HG03439 (cell line): ENCODE results near the gene C9orf85.
"Not testable (repeated sequence)": the region's sequence is repeated elsewhere in the genome, so short reads cannot be mapped to it uniquely, and the experiment has no call there.

ENCODE experiments used
- ATAC-seq: cut with Tn5 transposase; IDR thresholded peaks from one replicate; pipeline ENCODE4 v1.9.1; 2021; ENCODE audit warnings: mild to moderate bottlenecking, moderate library complexity; ENCODE audit not compliant: unreplicated experiment

The C9orf85 gene

GRCh38 chr9:71911061-71911907 is at the start of gene C9orf85, which contains the start of gene ABHD17B:
Gene C9orf85 (plus strand): TSS chr9:71911639. CDS start chr9:71911735, 96 bp downstream.
Gene ABHD17B (minus strand): TSS chr9:71911193. CDS start chr9:71875080, 36,113 bp downstream.
- ATAC-seq = peak; percentile 94

DNA sequence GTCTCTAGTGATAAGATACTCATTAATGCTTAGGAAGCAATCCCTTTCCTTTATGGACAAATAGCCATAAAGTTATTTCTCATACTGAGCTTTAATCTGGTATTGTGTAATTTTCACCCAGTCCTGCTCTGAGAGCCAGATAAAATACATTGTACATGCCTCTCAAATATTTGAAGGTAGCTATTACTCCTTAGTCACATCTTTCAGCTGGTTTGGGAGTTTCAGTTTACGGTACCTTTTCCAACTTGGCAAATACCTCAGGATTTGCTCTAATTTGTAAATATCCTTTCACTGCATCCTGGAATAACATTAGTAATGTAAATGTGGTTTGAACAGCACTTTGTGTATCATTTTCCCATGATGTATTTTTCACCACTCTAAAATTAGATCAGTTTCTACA is 47.8 kb upstream of the C9orf85 start:
- ATAC-seq = no peak

GRCh38 chr9:71875345-71875744 is 36.1 kb upstream of the C9orf85 start:
- no peak for ATAC-seq

GRCh38 chr9:71876106-71876505 is 35.3 kb upstream of the C9orf85 start:
- no peak for ATAC-seq

GRCh38 chr9:71876829-71877228 is 34.6 kb upstream of the C9orf85 start:
- ATAC-seq = no peak

DNA sequence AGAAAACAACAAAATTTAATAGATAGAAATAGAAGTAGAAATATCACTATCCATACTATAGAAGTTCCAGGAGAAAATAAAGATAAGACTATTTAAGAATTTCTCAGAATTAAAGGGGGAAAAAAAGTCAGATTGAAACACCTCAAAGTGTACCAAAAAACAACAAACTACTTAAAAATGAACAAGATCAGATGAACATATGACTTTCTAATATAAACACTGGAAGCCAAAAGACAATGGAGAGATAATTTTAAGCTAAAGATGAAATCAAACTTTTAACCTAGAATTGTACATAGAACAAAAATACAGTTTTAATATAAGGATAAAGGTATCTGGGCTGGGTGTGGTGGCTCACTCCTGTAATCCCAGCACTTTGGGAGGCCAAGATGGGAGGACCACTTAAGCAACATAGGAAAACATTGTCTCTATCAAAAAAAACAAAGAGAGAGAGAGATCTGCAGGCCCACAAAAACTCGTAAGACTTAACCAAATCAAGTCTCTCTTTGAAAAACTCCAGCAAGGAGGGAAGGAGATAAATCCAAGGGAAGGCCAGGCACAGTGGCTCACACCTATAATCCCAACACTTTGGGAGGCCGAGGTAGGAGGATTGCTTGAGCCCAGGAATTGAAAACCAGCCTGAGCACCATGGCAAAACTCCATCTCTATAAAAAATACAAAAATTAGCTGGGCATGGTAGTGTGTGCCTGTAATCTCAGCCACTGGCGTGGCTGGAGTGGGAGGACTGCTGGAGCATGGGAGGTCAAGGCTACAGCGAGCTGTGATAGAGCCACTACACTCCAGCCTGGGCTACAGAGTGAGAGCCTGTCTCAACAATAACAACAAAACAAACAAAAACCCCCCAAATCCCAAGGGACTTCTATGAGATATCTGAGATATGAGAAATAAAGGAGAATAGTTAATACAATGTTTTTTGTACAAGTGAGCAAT is 32.8 kb upstream of the C9orf85 start:
- ATAC-seq = no peak

GRCh38 chr9:71879644-71880174 is 31.7 kb upstream of the C9orf85 start:
- ATAC-seq = no peak

- ATAC-seq = no peak
Measured at GRCh38 chr9:71884005-71884404, 27.4 kb upstream of the C9orf85 start.

- ATAC-seq = no peak
Measured at GRCh38 chr9:71885467-71885866, 26.0 kb upstream of the C9orf85 start.

- no peak for ATAC-seq
Measured at GRCh38 chr9:71886015-71886414, 25.4 kb upstream of the C9orf85 start.

DNA sequence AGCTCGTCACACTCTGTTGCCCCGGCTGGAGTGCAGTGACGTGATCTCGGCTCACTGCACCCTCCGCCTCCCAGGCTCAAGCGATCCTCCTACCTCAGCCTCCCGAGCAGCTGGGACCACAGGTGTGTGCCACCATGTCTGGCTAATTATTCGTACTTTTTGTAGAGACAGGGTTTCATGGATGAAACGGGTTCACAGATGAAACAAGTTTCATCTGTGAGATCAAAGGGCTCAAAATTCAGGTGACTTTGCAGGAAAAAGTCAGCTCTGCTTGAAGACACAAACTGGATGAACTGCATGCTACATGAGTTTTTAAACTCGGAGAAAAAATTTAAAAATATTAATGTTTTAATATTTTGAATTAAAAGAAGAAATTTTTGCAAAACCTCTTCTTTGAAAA is 24.9 kb upstream of the C9orf85 start:
- ATAC-seq = no peak

DNA sequence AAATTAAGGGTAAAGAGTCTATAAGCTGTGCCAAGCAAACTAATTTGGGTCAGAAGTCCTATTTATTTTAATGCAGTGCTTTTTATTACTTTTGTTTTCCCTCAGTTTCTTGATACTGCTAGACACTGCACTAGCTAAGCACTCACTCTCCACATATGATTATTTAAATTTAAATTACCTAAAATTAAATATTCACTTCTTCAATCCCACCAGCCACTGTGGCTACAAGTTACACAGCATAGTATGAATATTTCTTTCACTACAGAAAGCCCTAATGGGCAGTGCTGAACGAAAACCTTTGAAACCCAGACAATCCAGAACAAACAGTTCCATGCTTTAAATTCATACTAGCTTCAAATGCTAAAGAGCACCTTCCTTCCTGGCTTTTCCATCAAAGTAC is 24.1 kb upstream of the C9orf85 start:
- no peak for ATAC-seq

DNA sequence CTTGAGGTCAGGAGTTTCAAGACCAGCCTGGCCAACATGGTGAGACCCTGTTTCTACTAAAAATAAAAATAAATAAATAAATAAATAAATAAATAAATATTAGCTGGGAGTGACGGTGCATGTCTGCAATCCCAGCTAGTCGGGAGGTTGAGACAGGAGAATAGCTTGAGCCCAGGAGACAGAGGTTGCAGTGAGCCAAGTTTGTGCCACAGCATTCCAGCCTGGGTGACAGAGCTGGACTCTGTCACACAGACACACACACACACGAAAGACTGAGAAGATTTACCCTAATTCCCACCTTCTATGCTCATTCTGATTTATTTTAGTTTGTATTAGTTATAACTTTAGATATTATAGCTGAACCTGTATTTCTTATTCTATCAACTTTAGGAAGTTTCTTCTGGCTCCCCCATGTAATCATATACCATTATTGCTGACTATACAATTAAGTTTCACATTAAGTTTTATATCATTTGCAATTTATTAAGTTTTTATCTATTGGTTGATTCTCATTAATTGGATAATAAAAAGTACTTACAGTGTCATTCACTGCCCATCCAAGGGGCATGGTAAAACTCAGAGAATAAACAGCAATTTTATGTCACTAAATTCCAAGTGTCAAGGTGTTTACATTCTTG is 21.3 kb upstream of the C9orf85 start:
- no peak for ATAC-seq

- no peak for ATAC-seq
Measured at GRCh38 chr9:71891557-71892189, 19.8 kb upstream of the C9orf85 start.

DNA sequence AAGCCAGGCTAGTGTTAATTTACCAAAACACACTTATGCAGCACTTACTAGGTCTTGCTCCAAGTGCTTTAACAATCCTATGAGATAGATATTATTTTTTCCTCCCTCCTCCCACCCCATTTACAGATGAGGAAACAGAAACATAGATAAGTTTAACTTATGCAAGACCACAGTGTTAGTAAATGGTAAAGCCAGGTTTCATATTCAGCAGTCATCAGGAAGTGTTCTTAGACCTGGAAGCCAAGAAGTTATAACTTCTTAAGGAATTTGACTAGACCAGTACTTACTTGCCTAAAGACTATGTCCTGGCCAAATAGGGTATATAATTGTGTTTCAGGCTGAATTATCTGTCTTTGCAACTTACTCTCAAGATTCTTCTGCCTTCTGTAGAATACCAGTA is 16.3 kb upstream of the C9orf85 start:
- ATAC-seq = no peak

DNA sequence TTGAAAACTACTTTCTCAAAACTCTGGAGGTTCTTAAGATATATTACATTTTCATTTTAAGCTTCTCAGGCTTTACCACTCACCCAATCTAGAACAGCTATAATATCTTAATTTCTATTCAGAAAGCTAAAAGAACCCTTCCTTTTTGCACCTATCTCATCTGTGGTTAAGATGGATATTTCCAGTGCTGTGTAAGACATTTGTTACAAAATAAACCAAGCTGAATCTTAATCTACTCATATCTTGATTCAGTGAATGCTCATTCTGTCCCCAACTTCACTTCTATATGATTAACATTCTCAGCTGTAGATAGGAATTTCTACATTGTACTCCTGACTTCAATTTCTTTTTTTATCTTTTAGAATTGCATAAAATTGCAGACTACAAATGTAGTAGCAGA is 15.5 kb upstream of the C9orf85 start:
- no peak for ATAC-seq

GRCh38 chr9:71896761-71897160 is 14.7 kb upstream of the C9orf85 start:
- ATAC-seq = no peak

GRCh38 chr9:71897577-71897976 is 13.9 kb upstream of the C9orf85 start:
- no peak for ATAC-seq

- ATAC-seq = not testable (repeated sequence)
Measured at GRCh38 chr9:71898756-71899155, 12.7 kb upstream of the C9orf85 start.
